Right lobe of liver (tissue), 6 donors: ENCODE data around the gene ATG5. TPM values are rescaled to one million over a fixed set of nuclear protein-coding genes. Genes with fewer than 3 reads are reported as not detected.

Experiments used
- ATAC-seq, 4 donors: fragments of 200-7000 bp; cut with Tn5 transposase; one replicate each; pipeline ENCODE4 v1.9.1; 2020; ENCODE audit warnings: mild to moderate bottlenecking in 4 of 4, moderate library complexity in 4 of 4
- DNase-seq, 3 donors: peaks; one replicate each; pipeline ENCODE4 v3.0.0-alpha.2; 2020
- H3K27ac ChIP-seq, 3 donors: fragments of 200-600 bp; one replicate each; pipeline ENCODE4 v1.8.0; 2022
- H3K27me3 ChIP-seq, 2 donors: fragments of 200-600 bp; one replicate each; pipeline ENCODE4 v1.8.0; 2022
- H3K36me3 ChIP-seq, 4 donors: fragments of 200-600 bp; sonication (generic) in 1 of 4; one replicate each; pipeline versions ENCODE4 v1.5.1 to v1.8.0; 2017 to 2022; ENCODE audit warnings: control low read depth in 1 of 4
- H3K4me1 ChIP-seq, 4 donors: fragments of 200-600 bp; sonication (generic) in 1 of 4; one replicate each; pipeline versions ENCODE4 v1.5.1 to v1.8.0; 2017 to 2022; ENCODE audit warnings: control low read depth in 1 of 4
- H3K4me3 ChIP-seq, 3 donors: fragments of 200-600 bp; one replicate each; pipeline ENCODE4 v1.8.0; 2022
- H3K9me3 ChIP-seq, 4 donors: fragments of 200-600 bp; sonication (generic) in 1 of 4; one replicate each; pipeline versions ENCODE4 v1.5.1 to v1.8.0; 2017 to 2022; ENCODE audit warnings: control low read depth in 1 of 4
- CTCF ChIP-seq, 4 donors: fragments of 200-600 bp in 3 of 4; fragments of 450-650 bp in 1 of 4; IDR thresholded peaks; one replicate each; pipeline versions ENCODE4 v1.5.1 to v1.8.0; 2016 to 2022; ENCODE audit warnings: antibody characterized with exemption in 4 of 4, mild to moderate bottlenecking in 2 of 4
- POLR2A ChIP-seq: fragments of 450-650 bp; IDR thresholded peaks from one replicate; pipeline ENCODE4 v1.6.1; 2017; ENCODE audit warnings: antibody characterized with exemption, mild to moderate bottlenecking
- WGBS: methylation state at CpG from one replicate; pipeline ENCODE4 v1.1.6; 2018; ENCODE audit warnings: low coverage, low lambda C conversion rate; ENCODE audit not compliant: insufficient coverage; ENCODE audit errors: missing lambda C conversion rate; 5-methylcytosine and 5-hydroxymethylcytosine counted together
- intact Hi-C, 2 donors: fragments of 100-400 bp; cut with DNase I; formaldehyde crosslinking; loops; one replicate each; pipeline versions ENCODE4 v1.11.2 to v1.14.1; 2022
- total RNA-seq, 6 experiments: library from RNA; depleted of rRNA in 2 of 6; stranded (reverse); fragments of >200 nt in 2 of 6; fragmentation: NEBNext Ultra II Directional in 3 of 6; extraction: Animal tissue kit (Norgen Biotek cat#: 25700) in 3 of 6; gene quantifications; one replicate each; pipeline versions ENCODE4 v1.1.0 to v1.2.4, GENCODE V29; 2016 to 2023
- donor health status: DM: no; HTN: yes; CAD: no.
- donor health status: DM: no; HTN: no; CAD: no.
- donor health status: DM: no; HTN: no; CAD: no.
- donor health status: DM: no; HTN: yes; CAD: no.
- donor health status: DM: no; HTN: yes; CAD: no.

ATG5 gene
- total RNA-seq, 6 experiments from 2014 or later, result 12.8 to 27.8 (median 16.3) TPM

- TF ChIP-seq POLR2A (no peak), CTCF (IDR thresholded peaks at IDR 0.05) (no peak)
- H3K36me3 ChIP-seq, result no peaks in the 10 kb centered on the region
- no peaks in the 10 kb centered on the region for H3K27me3 ChIP-seq
- H3K9me3 ChIP-seq, result no peaks in the 10 kb centered on the region
- intact Hi-C loops, result no loop called here
- DNase-seq, result no peak
- H3K27ac ChIP-seq, result no peak overlapping the region
- H3K4me1 ChIP-seq, result no peaks in the 10 kb centered on the region
- 56% methylated on average over 2 of the region's 2 CpGs for WGBS
- no peak for ATAC-seq
- no peak overlapping the region for H3K4me3 ChIP-seq
Measured at GRCh38 chr6:106173124-106173879, 152.3 kb downstream of the ATG5 start.

GRCh38 chr6:106170030-106170791, 155.3 kb downstream of the ATG5 start:
- Histone ChIP-seq H3K4me1 (no peaks in the 10 kb centered on the region), H3K4me3 (no peak overlapping the region), H3K36me3 (no peaks in the 10 kb centered on the region), H3K27me3 (no peaks in the 10 kb centered on the region), H3K27ac (no peak overlapping the region), H3K9me3 (no peaks in the 10 kb centered on the region)
- WGBS, result 50% methylated on average over 5 of the region's 5 CpGs
- ATAC-seq (no peak), DNase-seq (no peak)
- intact Hi-C loops, result no loop called here
- TF ChIP-seq CTCF (IDR thresholded peaks at IDR 0.05) (no peak), POLR2A (no peak)

- H3K4me1 ChIP-seq, result no peaks in the 10 kb centered on the region
- no peaks in the 10 kb centered on the region for H3K9me3 ChIP-seq
- DNase-seq, result no peak
- H3K36me3 ChIP-seq, result no peaks in the 10 kb centered on the region
- no peak overlapping the region for H3K4me3 ChIP-seq
- WGBS, result 87% methylated on average over 5 of the region's 5 CpGs
- TF ChIP-seq POLR2A (no peak), CTCF (IDR thresholded peaks at IDR 0.05) (no peak)
- intact Hi-C loops, result no loop called here
- no peaks in the 10 kb centered on the region for H3K27me3 ChIP-seq
- ATAC-seq, result no peak
- H3K27ac ChIP-seq, result no peak overlapping the region
Measured at GRCh38 chr6:106169517-106169916, 156.0 kb downstream of the ATG5 start.

- H3K36me3 ChIP-seq, result no peaks in the 10 kb centered on the region
- H3K27ac ChIP-seq, result no peak overlapping the region
Measured at GRCh38 chr6:106168097-106168888, 157.3 kb downstream of the ATG5 start.

More at GRCh38 chr6:106168097-106168888, 157.3 kb downstream of the ATG5 start:
- 73% methylated on average over 5 of the region's 15 CpGs for WGBS
- Histone ChIP-seq H3K27me3 (no peaks in the 10 kb centered on the region), H3K9me3 (no peaks in the 10 kb centered on the region), H3K4me1 (no peaks in the 10 kb centered on the region), H3K4me3 (no peak overlapping the region)
- TF ChIP-seq POLR2A (no peak), CTCF (IDR thresholded peaks at IDR 0.05) (no peak)
- DNase-seq, result no peak
- no peak for ATAC-seq
- intact Hi-C loops, result no loop called here
